ENCODE measurements around the gene MARCHF5. TPM values are rescaled to one million over a fixed set of nuclear protein-coding genes. Genes with fewer than 3 reads are reported as not detected.
"Not testable (repeated sequence)": the region's sequence is repeated elsewhere in the genome, so short reads cannot be mapped to it uniquely, and the experiment has no call there.

MARCHF5 gene
- total RNA-seq, 1 donor from 2014 or later: 20.8 TPM

DNA sequence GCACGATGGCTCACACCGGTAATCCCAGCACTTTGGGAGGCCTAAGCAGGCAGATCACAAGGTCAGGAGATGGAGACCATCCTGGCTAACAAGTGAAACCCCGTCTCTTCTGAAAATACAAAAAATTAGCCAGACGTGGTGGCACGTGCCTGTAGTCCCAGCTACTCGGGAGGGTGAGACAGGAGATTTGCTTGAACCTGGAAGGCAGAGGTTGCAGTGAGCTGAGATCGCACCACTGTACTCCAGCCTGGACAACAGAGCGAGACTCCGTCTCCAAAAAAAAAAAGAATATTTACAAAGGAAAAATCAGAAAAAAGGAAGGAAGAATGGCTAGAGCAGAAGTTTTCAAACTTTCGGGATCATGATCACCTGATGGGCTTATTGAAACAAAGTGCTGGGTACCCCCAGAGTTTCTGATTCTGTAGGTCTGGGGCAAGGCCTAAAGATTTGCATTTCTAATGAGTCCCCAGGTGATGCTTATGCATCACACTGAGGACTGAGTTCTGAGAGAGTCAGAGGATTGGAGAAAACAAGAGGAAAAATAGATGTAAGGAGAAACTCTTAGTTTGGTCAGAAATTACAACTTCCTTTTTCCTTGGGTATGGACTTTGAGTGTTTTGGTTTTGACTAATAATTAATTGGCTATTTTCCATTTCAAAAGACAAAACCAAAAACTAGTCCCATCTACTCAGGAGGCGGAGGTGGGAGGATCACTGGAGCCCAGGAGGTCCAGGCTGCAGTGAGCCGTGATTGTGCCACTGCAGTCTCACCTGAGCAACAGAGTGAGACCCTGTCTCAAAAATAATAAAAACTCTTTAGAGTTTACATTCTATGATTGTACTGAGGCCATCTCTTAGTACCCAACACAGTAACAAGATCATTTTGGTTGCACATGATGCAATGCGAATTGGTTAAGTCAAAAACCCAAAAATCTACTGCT, 14.4 kb downstream of the MARCHF5 start:
- DNase-seq: no peak

GRCh38 chr10:92309272-92309671, 18.3 kb downstream of the MARCHF5 start:
- DNase-seq: no peak

GRCh38 chr10:92313750-92314149, 22.8 kb downstream of the MARCHF5 start:
- DNase-seq: no peak

DNA sequence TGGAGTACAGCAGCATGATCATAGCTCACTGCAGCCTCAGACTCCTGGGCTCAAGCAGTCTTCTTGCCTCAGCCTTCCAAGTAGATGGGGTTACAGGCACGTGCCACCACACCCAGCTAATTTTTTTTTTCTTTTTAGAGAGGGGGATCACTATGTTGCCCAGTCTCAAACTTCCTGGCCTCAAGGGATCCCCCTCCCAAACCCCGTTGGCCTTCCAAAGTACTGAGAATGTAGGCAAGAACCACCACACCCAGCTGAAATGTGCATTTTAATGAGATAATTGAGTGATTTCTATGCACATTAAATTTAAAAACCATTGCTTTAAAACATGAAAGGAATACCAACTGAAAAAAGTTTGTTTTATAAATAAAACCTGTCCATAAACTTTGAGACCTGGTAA, 25.6 kb downstream of the MARCHF5 start:
- no peak for DNase-seq

GRCh38 chr10:92323079-92323478, 32.1 kb downstream of the MARCHF5 start:
- DNase-seq: no peak

GRCh38 chr10:92327445-92328433, 36.8 kb downstream of the MARCHF5 start:
- no peak for DNase-seq

- DNase-seq: no peak
Observed at GRCh38 chr10:92328993-92329392, 38.0 kb downstream of the MARCHF5 start.

DNA sequence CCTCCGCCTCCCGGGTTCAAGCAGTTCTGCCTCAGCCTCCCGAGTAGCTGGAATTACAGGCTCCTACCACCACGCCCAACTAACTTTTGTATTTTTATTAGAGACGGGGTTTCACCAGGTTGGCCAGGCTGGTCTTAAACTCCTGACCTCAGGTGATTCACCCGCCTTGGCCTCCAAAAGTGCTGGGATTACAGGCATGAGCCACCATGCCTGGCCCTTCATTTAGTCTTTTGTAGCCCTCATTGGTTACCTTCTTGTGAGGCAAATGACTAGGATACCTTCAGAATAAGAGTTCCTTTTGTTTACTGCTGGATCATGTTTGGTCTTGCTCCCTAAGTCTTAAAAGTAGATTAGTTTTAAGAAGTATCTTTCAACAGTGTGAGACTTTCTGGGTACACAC, 39.0 kb downstream of the MARCHF5 start:
- not testable (repeated sequence) for DNase-seq

DNA sequence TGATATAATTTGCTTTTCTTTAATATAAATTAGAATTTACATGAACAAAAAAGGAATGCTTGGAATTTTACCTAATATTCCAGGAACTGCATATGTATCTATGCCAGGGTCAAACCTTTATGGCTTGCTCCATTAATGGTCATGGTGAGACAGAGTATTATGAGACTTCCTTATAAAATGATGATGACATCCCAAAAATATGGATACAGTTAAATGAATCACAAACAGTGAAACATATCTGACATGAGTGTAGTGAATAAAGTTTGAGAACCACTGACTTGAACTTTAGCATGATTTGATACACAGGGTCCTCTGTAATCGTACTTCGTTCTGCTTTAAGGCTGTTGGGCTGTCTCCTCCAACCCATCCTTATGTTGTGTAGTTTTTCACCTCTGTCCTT, 51.8 kb downstream of the MARCHF5 start:
- no peak for DNase-seq

DNA sequence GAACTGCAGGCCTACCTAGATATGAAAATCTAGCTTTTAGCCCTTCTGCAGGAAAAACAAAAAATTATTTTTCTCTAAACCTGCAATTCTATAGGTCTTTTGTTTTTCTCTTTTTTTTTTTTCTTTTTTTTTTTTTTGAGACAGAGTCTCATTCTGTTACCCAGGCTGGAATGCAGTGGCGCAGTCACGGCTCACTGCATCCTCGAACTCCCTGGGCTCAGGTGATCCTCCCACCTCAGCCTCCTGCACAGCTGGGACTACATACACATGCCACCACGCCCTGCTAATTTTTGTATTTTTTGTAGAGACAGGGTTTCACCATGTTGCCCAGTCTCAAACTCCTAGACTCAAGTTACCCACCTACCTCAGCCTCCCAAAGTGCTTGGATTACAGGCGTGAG, 54.6 kb downstream of the MARCHF5 start:
- not testable (repeated sequence) for DNase-seq

DNA sequence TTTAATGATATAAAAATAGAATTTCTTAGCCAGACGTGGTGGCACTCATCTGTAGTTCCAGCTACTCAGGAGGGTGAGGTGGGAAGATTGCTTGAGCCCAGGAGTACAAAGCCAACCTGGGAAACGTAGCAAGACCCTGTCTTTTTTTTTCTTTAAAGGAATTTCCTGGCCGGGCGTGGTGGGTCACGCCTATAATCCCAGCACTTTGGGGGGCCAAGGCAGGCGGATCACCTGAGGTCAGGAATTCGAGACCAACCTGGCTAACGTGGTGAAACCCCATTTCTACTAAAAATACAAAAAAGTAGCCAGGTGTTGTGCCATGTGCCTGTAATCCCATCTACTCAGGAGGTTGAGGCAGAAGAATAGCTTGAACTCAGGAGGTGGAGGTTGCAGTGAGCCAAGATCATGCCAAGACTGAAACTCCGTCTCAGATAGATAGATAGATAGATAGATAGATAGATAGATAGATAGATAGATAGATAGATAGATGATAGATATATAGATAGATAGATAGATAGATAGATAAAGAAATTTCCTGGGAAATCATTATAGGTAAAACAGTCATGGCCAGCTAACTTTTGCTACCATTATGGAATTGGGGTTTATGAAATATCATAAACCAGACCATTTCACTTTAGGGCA, 56.2 kb downstream of the MARCHF5 start:
- not testable (repeated sequence) for DNase-seq

- no peak for DNase-seq
Observed at GRCh38 chr10:92350411-92350810, 59.4 kb downstream of the MARCHF5 start.

DNA sequence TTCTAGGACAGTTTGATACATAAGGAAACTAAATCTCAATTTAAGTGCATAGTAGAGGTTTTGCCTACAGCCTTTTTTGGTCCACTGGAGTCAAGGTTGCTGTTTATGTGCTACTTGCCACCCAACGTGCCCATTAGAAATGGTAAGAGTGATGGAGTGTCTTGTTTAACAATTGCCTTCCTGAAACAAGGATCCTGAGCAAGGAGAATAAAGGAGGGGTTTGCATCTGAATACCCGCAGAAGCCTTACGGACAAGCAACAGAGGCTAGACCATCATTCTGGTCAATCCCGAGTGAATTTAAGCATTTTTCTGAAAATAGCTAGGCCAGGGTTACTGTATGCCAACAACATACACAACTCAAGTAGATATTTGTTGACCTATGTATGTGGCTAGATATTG, 63.6 kb downstream of the MARCHF5 start:
- no peak for DNase-seq

DNA sequence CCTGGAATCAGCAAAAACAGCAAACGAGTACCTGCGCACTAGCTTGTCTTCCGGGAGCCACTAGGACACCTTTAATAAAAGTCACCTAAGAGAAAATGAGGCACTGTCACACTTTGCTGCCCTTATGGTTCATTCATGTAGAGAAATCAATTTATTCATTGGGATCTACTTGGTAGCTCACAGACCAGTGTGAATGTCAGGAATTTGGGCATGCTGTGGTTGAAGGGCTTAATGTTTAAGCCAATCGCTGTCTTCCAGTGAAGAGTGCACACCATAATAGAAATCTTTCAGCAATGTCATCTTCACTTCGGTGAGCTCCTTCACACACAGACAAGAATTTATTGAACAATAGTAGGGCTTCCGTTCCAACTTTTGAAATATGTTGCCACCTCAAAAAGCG, 65.1 kb downstream of the MARCHF5 start:
- DNase-seq: no peak

DNA sequence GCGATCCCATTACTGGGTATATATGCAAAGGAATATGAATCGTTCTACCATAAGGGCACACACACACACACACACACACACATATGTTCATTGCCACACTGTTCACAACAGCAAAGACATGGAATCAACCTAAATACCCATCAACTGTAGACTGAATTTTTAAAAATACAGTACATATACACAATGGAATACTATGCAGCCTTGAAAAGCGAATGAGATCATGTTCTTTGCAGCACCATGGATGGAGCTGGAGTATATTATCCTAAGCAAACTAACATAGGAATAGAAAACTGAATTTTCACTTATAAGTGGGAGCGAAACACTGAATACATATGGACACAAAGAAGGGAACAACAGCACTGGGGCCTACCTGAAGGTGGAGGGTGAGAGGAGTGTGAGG, 72.5 kb downstream of the MARCHF5 start:
- DNase-seq: no peak

DNA sequence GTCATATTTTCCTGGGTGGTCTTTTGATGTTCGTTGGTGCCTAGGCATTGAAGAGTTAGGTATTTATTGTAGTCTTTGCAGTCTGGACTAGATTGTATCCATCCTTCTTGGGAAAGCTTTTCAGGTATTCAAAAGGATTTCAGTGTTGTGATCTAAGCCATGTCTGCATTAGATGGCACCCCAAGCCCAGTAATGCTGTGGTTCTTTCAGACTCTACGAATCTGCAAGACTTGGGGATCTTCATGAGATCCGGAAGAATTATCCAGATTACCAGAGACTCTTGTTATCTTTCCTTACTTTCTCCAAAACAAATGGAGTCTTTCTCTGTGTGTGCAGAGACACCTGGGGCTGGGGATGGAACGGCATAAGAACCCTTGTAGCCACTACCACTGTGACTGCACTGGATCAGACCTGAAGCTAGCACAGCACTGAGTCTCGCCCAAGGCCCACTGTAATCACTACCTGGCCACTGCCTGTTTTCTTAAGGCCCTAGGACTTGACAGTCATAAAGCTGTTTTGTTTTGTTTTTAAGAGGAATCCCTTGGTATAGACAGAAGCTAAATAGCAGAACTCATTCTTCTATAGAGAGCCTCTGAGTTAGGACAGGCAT, 75.5 kb downstream of the MARCHF5 start:
- no peak for DNase-seq

GRCh38 chr10:92377962-92378361, 87.0 kb downstream of the MARCHF5 start:
- DNase-seq: no peak

DNA sequence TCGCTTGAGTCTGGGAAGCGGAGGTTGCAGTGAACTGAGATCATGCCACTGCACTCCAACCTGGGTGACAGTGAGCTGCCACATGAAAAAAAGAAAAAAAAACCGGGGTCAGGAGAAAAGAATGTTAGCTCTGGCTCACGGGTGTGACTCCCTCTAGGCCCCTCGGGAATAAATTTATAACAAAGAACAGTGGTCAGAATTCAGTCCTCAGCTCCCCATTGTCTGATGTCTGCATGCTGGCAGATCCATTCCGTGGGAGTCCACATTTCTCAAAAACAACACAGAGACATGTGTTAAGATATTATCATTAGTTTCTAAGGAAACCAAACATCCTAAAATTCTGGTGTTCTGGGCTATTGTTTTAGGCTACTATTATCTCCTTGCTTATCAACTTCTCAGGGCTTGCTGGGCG, 90.6 kb downstream of the MARCHF5 start:
- DNase-seq: no peak

DNA sequence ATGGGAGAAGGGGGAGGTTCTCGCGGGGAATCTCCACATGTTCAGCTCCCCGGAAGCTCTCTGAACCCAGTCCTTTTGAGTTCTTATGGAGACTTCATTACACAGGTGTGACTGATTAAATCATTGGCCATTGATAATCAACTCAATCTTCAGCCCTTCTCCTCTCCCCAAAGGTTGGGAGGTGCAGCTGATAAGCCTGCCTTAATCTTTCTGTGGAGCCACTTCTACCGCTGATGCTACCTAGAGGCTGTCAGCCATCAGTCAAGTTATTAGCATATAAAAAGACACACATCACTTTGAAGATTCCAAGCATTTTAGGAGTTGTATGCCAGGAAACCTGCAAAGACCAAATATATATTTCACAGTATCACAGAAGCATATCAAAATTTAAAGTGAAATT, 91.7 kb downstream of the MARCHF5 start:
- no peak for DNase-seq

- DNase-seq: no peak
Observed at GRCh38 chr10:92384741-92385140, 93.8 kb downstream of the MARCHF5 start.

GRCh38 chr10:92385831-92386230, 94.9 kb downstream of the MARCHF5 start:
- no peak for DNase-seq
